IPS DF 6.9 (cell line): Measurements from ENCODE around the gene FGF14.
"Not testable (repeated sequence)": the region's sequence is repeated elsewhere in the genome, so short reads cannot be mapped to it uniquely, and the experiment has no call there.

Source experiments
- DNase-seq: peaks from one replicate; pipeline ENCODE4 v3.0.0-alpha.2; 2013; ENCODE audit warnings: low read depth, low spot score
- H3K27ac ChIP-seq: one replicate; pipeline ENCODE4 v1.5.1; 2013; ENCODE audit warnings: low read length, control low read depth
- H3K27me3 ChIP-seq: 2 replicates; pipeline ENCODE4 v1.6.1; 2013; ENCODE audit warnings: mild to moderate bottlenecking, low read length; ENCODE audit not compliant: control insufficient read depth, insufficient read depth
- H3K36me3 ChIP-seq: 2 replicates; pipeline ENCODE4 v1.6.1; 2013; ENCODE audit warnings: low read length; ENCODE audit not compliant: control insufficient read depth, insufficient read depth
- H3K4me1 ChIP-seq: 2 replicates; pipeline ENCODE4 v1.6.1; 2013; ENCODE audit warnings: low read length; ENCODE audit not compliant: control insufficient read depth, insufficient read depth
- H3K4me3 ChIP-seq: 2 replicates; pipeline ENCODE4 v1.5.1; 2013; ENCODE audit warnings: mild to moderate bottlenecking, low read length
- H3K9me3 ChIP-seq: 2 replicates; pipeline ENCODE4 v1.6.1; 2013; ENCODE audit warnings: low read length, inconsistent platforms; ENCODE audit not compliant: control insufficient read depth, insufficient read depth
- WGBS: extraction: QIAGEN DNeasy Blood & Tissue Kit; methylation state at CpG from one replicate; pipeline ENCODE4 v1.1.7; 2013; ENCODE audit warnings: mixed read lengths, missing lambda C conversion rate; ENCODE audit not compliant: insufficient read length, insufficient coverage; 5-methylcytosine and 5-hydroxymethylcytosine counted together

Gene FGF14

GRCh38 chr13:101858860-101859259, 543.0 kb downstream of the FGF14 start:
- H3K36me3 ChIP-seq, result no peaks in the 10 kb centered on the region
- no CpG with 5 or more reads among the region's 5 CpGs for WGBS
- H3K27me3 ChIP-seq, result no peaks in the 10 kb centered on the region

GRCh38 chr13:101846701-101847100, 555.1 kb downstream of the FGF14 start:
- no peak for DNase-seq

More at GRCh38 chr13:101858860-101859259, 543.0 kb downstream of the FGF14 start:
- Histone ChIP-seq H3K9me3 (no peaks in the 10 kb centered on the region), H3K4me3 (no peak overlapping the region), H3K27ac (no peak overlapping the region), H3K4me1 (no peaks in the 10 kb centered on the region)
- DNase-seq, result no peak

GRCh38 chr13:101846249-101846648, 555.6 kb downstream of the FGF14 start:
- H3K9me3 ChIP-seq, result no peaks in the 10 kb centered on the region
- no peaks in the 10 kb centered on the region for H3K4me1 ChIP-seq
- no peaks in the 10 kb centered on the region for H3K36me3 ChIP-seq
- no peak overlapping the region for H3K27ac ChIP-seq
- no CpG with 5 or more reads among the region's 2 CpGs for WGBS
- no peaks in the 10 kb centered on the region for H3K27me3 ChIP-seq
- no peak overlapping the region for H3K4me3 ChIP-seq
- no peak for DNase-seq

More at GRCh38 chr13:101846701-101847100, 555.1 kb downstream of the FGF14 start:
- no peaks in the 10 kb centered on the region for H3K4me1 ChIP-seq
- H3K27me3 ChIP-seq, result no peaks in the 10 kb centered on the region
- no peak overlapping the region for H3K4me3 ChIP-seq
- H3K36me3 ChIP-seq, result no peaks in the 10 kb centered on the region
- H3K27ac ChIP-seq, result no peak overlapping the region
- no CpG with 5 or more reads among the region's 4 CpGs for WGBS
- no peaks in the 10 kb centered on the region for H3K9me3 ChIP-seq

- Histone ChIP-seq H3K4me1 (no peaks in the 10 kb centered on the region), H3K27me3 (no peaks in the 10 kb centered on the region), H3K9me3 (no peaks in the 10 kb centered on the region), H3K36me3 (no peaks in the 10 kb centered on the region), H3K4me3 (no peak overlapping the region), H3K27ac (no peak overlapping the region)
- DNase-seq, result no peak
- no CpG with 5 or more reads among the region's 4 CpGs for WGBS
Measured at GRCh38 chr13:101845245-101846020, 556.4 kb downstream of the FGF14 start.

GRCh38 chr13:101841698-101842097, 560.1 kb downstream of the FGF14 start:
- Histone ChIP-seq H3K27ac (no peak overlapping the region), H3K9me3 (no peaks in the 10 kb centered on the region), H3K36me3 (no peaks in the 10 kb centered on the region), H3K27me3 (no peaks in the 10 kb centered on the region), H3K4me3 (no peak overlapping the region), H3K4me1 (no peaks in the 10 kb centered on the region)
- no CpG with 5 or more reads among the region's 3 CpGs for WGBS
- no peak for DNase-seq

GRCh38 chr13:101838323-101838722, 563.5 kb downstream of the FGF14 start:
- no peak overlapping the region for H3K27ac ChIP-seq
- no peaks in the 10 kb centered on the region for H3K9me3 ChIP-seq
- no peaks in the 10 kb centered on the region for H3K4me1 ChIP-seq
- H3K27me3 ChIP-seq, result no peaks in the 10 kb centered on the region
- no CpG with 5 or more reads among the region's 2 CpGs for WGBS
- H3K4me3 ChIP-seq, result no peak overlapping the region
- H3K36me3 ChIP-seq, result no peaks in the 10 kb centered on the region
- no peak for DNase-seq

GRCh38 chr13:101837778-101838177, 564.1 kb downstream of the FGF14 start:
- not testable (repeated sequence) for H3K36me3 ChIP-seq, DNase-seq, H3K4me3 ChIP-seq, H3K4me1 ChIP-seq, H3K27ac ChIP-seq, H3K27me3 ChIP-seq, H3K9me3 ChIP-seq
- WGBS, result no CpG with 5 or more reads among the region's 4 CpGs

- H3K27ac ChIP-seq, result no peak overlapping the region
- WGBS, result no CpG with 5 or more reads among the region's 2 CpGs
- H3K4me3 ChIP-seq, result no peak overlapping the region
- DNase-seq, result no peak
- H3K4me1 ChIP-seq, result no peaks in the 10 kb centered on the region
- H3K27me3 ChIP-seq, result no peaks in the 10 kb centered on the region
- H3K9me3 ChIP-seq, result no peaks in the 10 kb centered on the region
- H3K36me3 ChIP-seq, result no peaks in the 10 kb centered on the region
Measured at GRCh38 chr13:101837288-101837687, 564.6 kb downstream of the FGF14 start.

GRCh38 chr13:101835920-101836319, 565.9 kb downstream of the FGF14 start:
- Histone ChIP-seq H3K27me3 (no peaks in the 10 kb centered on the region), H3K9me3 (no peaks in the 10 kb centered on the region), H3K36me3 (no peaks in the 10 kb centered on the region), H3K27ac (no peak overlapping the region), H3K4me1 (no peaks in the 10 kb centered on the region), H3K4me3 (no peak overlapping the region)
- DNase-seq, result no peak

- no peaks in the 10 kb centered on the region for H3K27me3 ChIP-seq
- H3K36me3 ChIP-seq, result no peaks in the 10 kb centered on the region
- DNase-seq, result no peak
- no CpG with 5 or more reads among the region's 3 CpGs for WGBS
- no peak overlapping the region for H3K27ac ChIP-seq
- H3K4me1 ChIP-seq, result no peaks in the 10 kb centered on the region
- H3K4me3 ChIP-seq, result no peak overlapping the region
- H3K9me3 ChIP-seq, result no peaks in the 10 kb centered on the region
Measured at GRCh38 chr13:101833671-101834070, 568.2 kb downstream of the FGF14 start.

- Histone ChIP-seq H3K27me3 (no peaks in the 10 kb centered on the region; the same call in 1 of the 2 replicates), H3K4me1 (no peaks in the 10 kb centered on the region), H3K9me3 (no peaks in the 10 kb centered on the region), H3K27ac (no peak overlapping the region), H3K36me3 (no peaks in the 10 kb centered on the region), H3K4me3 (no peak overlapping the region)
- no CpG with 5 or more reads among the region's 2 CpGs for WGBS
- DNase-seq, result no peak
Measured at GRCh38 chr13:101830035-101830434, 571.8 kb downstream of the FGF14 start.
